H1 (cell line): ENCODE measurements around the gene GPR135. TPM values are rescaled to one million over a fixed set of nuclear protein-coding genes. Genes with fewer than 3 reads are reported as not detected.

ENCODE experiments used
- BACH1 ChIP-seq: IDR thresholded peaks from 2 replicates; pipeline ENCODE4 v1.6.1; 2012; ENCODE audit warnings: low read length, improper control_type of control experiment
- EZH2 ChIP-seq: fragments of 200-600 bp; sonication (generic); IDR thresholded peaks from 2 replicates; pipeline ENCODE4 v1.7.1; 2012; ENCODE audit warnings: low read depth, mild to moderate bottlenecking, moderate library complexity, low read length, inconsistent platforms; ENCODE audit not compliant: severe bottlenecking
- JUND ChIP-seq: IDR thresholded peaks from 2 replicates; pipeline ENCODE4 v1.6.1; 2011; ENCODE audit warnings: mild to moderate bottlenecking, improper control_type of control experiment, low read length
- KDM5A ChIP-seq: fragments of 200-600 bp; IDR thresholded peaks from 2 replicates; pipeline ENCODE4 v1.7.1; 2012; ENCODE audit warnings: mild to moderate bottlenecking, low read length, inconsistent platforms, mixed read lengths
- POLR2A ChIP-seq, 2 experiments: IDR thresholded peaks; 1 replicate in 1 of 2; 2 replicates in 1 of 2; pipeline ENCODE4 v1.6.1; 2011; ENCODE audit warnings: low read depth in 2 of 2, low read length in 2 of 2, mild to moderate bottlenecking in 2 of 2; ENCODE audit errors: control extremely low read depth in 1 of 2
- ZNF274 ChIP-seq: IDR thresholded peaks from 2 replicates; pipeline ENCODE4 v1.7.0; 2012; ENCODE audit warnings: low read length, borderline replicate concordance; ENCODE audit errors: extremely low read depth
- polyA plus RNA-seq, 7 experiments: library from polyadenylated mRNA; depleted of rRNA in 3 of 7; stranded (reverse) in 5 of 7; unstranded in 2 of 7; fragments of >200 nt in 5 of 7; fragments of 200-250 nt in 2 of 7; gene quantifications; 1 replicate in 5 of 7; 2 replicates in 1 of 7; 4 replicates in 1 of 7; pipeline versions ENCODE4 v1.2.1 to v1.2.3, GENCODE V29; 2011 to 2013; ENCODE audit warnings: missing spikeins in 2 of 7, mixed read lengths in 2 of 7
- total RNA-seq: library from RNA; stranded (reverse); fragmentation: NEBNext Ultra II Directional; extraction: Animal tissue kit (Norgen Biotek cat#: 25700); gene quantifications from 2 replicates; pipeline ENCODE4 v1.2.1, GENCODE V29; 2021

The GPR135 gene
- total and polyA plus RNA-seq, 2 of the 8 experiments (the other 6 are each of a cell fraction or from before 2014, with no cell fraction given) = 0.48 to 1.1 TPM

GRCh38 chr14:59427653-59428580, 37.3 kb downstream of the GPR135 start (continued):
- TF ChIP-seq BACH1 = no peak
- TF ChIP-seq KDM5A = no peak
- TF ChIP-seq JUND = no peak
- TF ChIP-seq EZH2 = no peak
- no peak for TF ChIP-seq ZNF274
- no peak for TF ChIP-seq POLR2A (IDR thresholded peaks at IDR 0.05; ENCODE audit: control extremely low read depth in 1 of 2, low read depth in 2 of 2, low read length in 2 of 2)
